Activated CD4-positive, alpha-beta T cell treated with anti-CD3 and anti-CD28 coated beads for 36 hours (primary cell): ENCODE measurements around the gene GOLPH3. TPM values are rescaled to one million over a fixed set of nuclear protein-coding genes. Genes with fewer than 3 reads are reported as not detected.

ENCODE experiments used
- ATAC-seq: fragments of 200-7000 bp; cut with Tn5 transposase; one replicate; pipeline ENCODE4 v1.10.0; 2021; ENCODE audit warnings: mild to moderate bottlenecking, moderate library complexity
- CTCF ChIA-PET: fragments of 350-600 bp; sonication (Branson Sonifier 250); formaldehyde crosslinking; loops from one replicate; lab custom pipeline; 2021; ENCODE audit warnings: antibody characterized with exemption; lab: Charles Lee
- POLR2A ChIA-PET: fragments of 350-600 bp; sonication (Branson Sonifier 250); formaldehyde crosslinking; loops from one replicate; lab custom pipeline; 2021; ENCODE audit warnings: antibody characterized with exemption, inconsistent platforms; lab: Charles Lee
- DNase-seq: peaks from one replicate; pipeline ENCODE4 v3.0.0-alpha.2; 2020
- H3K27ac Mint-ChIP-seq: one replicate; pipeline ENCODE4 v1.8.0; 2021; ENCODE audit warnings: mixed read lengths
- H3K27me3 Mint-ChIP-seq: one replicate; pipeline ENCODE4 v1.8.0; 2021; ENCODE audit warnings: mixed read lengths
- H3K36me3 Mint-ChIP-seq: one replicate; pipeline ENCODE4 v1.8.0; 2021; ENCODE audit warnings: low read depth, mixed read lengths
- H3K4me1 Mint-ChIP-seq: one replicate; pipeline ENCODE4 v1.8.0; 2021; ENCODE audit warnings: mixed read lengths
- H3K4me3 Mint-ChIP-seq: one replicate; pipeline ENCODE4 v1.8.0; 2021; ENCODE audit warnings: mild to moderate bottlenecking, moderate library complexity, mixed read lengths
- H3K9me3 Mint-ChIP-seq: one replicate; pipeline ENCODE4 v1.8.0; 2021; ENCODE audit warnings: low read depth, mixed read lengths
- intact Hi-C, 2 experiments: fragments of 100-400 bp; cut with DNase I in 1 of 2; cut with micrococcal nuclease in 1 of 2; formaldehyde crosslinking; loops; one replicate each; pipeline versions ENCODE4 v1.14.2 to v1.15.1; 2022 to 2024; cut with DNase I, micrococcal nuclease
- total RNA-seq, 2 experiments: library from RNA; stranded (reverse); gene quantifications; one replicate each; pipeline ENCODE4 v1.2.3, GENCODE V29; 2021

GOLPH3 gene
- total RNA-seq, 2 experiments from 2014 or later = 54.2 to 58.3 TPM

GRCh38 chr5:32170303-32171151, 3.6 kb downstream of the GOLPH3 start:
- DNase-seq = no peak
- Mint-ChIP-seq H3K27me3 (no peaks in the 10 kb centered on the region), H3K4me3 (peak overlapping the region; percentile 87), H3K4me1 (peaks cover 44% of the 10 kb centered on the region), H3K36me3 (peaks cover 61% of the 10 kb centered on the region), H3K27ac (peak overlapping the region; percentile 17), H3K9me3 (no peaks in the 10 kb centered on the region)
- ChIA-PET CTCF (interaction anchor here (0.6 to 1.1 kb wide), 4 partner anchors 11 to 420 kb away, joined by 3 to 4 read pairs (median 3); no protein-coding TSS in a partner anchor), POLR2A (interaction anchor here (0.6 to 1.3 kb wide), 3 partner anchors 11 to 420 kb away, joined by 4 to 7 read pairs (median 5); no protein-coding TSS in a partner anchor)
- intact Hi-C loops = loop anchor here in 1 of 2 experiments (5.0 kb wide), 1 partner anchor 1272 kb away; the partner anchor contains the start of gene TARS1
- no peak for ATAC-seq

- Mint-ChIP-seq H3K36me3 (peaks cover 72% of the 10 kb centered on the region), H3K4me1 (peaks cover 54% of the 10 kb centered on the region)
Observed at GRCh38 chr5:32168460-32169033, 5.6 kb downstream of the GOLPH3 start.

GRCh38 chr5:32165597-32165996, 8.5 kb downstream of the GOLPH3 start:
- H3K9me3 Mint-ChIP-seq = no peaks in the 10 kb centered on the region
- DNase-seq = no peak
- POLR2A ChIA-PET = interaction anchor here (0.6 to 0.7 kb wide), 2 partner anchors 232 to 319 kb away, joined by 4 to 8 read pairs; no protein-coding TSS in a partner anchor
- CTCF ChIA-PET = interaction anchor here (0.9 to 1.5 kb wide), 3 partner anchors 8 to 67 kb away, joined by 3 to 4 read pairs (median 3); partner anchors contain the start of gene GOLPH3
- ATAC-seq = no peak
- H3K36me3 Mint-ChIP-seq = peaks cover 51% of the 10 kb centered on the region
- intact Hi-C loops = no loop called here
- H3K4me3 Mint-ChIP-seq = no peak overlapping the region
- no peaks in the 10 kb centered on the region for H3K27me3 Mint-ChIP-seq
- H3K4me1 Mint-ChIP-seq = peaks cover 47% of the 10 kb centered on the region
- H3K27ac Mint-ChIP-seq = no peak overlapping the region

More at GRCh38 chr5:32168460-32169033, 5.6 kb downstream of the GOLPH3 start:
- intact Hi-C loops = no loop called here
- ChIA-PET POLR2A (interaction anchor here (0.6 kb wide), 1 partner anchor 11 kb away, joined by 16 read pairs; no protein-coding TSS in a partner anchor), CTCF (no interaction called here)
- DNase-seq (no peak), ATAC-seq (no peak)
- no peaks in the 10 kb centered on the region for H3K9me3 Mint-ChIP-seq
- H3K4me3 Mint-ChIP-seq = peak overlapping the region; percentile 4
- H3K27me3 Mint-ChIP-seq = no peaks in the 10 kb centered on the region
- H3K27ac Mint-ChIP-seq = peak overlapping the region; percentile 60

- POLR2A ChIA-PET = interaction anchor here (0.6 to 0.7 kb wide), 2 partner anchors 18 to 525 kb away, joined by 3 read pairs; no protein-coding TSS in a partner anchor
- Mint-ChIP-seq H3K27me3 (no peaks in the 10 kb centered on the region), H3K27ac (no peak overlapping the region)
Observed at GRCh38 chr5:32163785-32164184, 10.3 kb downstream of the GOLPH3 start.

GRCh38 chr5:32163053-32163452, 11.1 kb downstream of the GOLPH3 start:
- H3K27me3 Mint-ChIP-seq = no peaks in the 10 kb centered on the region
- peaks cover 36% of the 10 kb centered on the region for H3K4me1 Mint-ChIP-seq
- DNase-seq = no peak
- intact Hi-C loops = no loop called here
- ChIA-PET CTCF (interaction anchor here (1.0 kb wide), 1 partner anchor 13 kb away, joined by 4 read pairs; no protein-coding TSS in a partner anchor), POLR2A (interaction anchor here (0.6 kb wide), 1 partner anchor 1277 kb away, joined by 3 read pairs; no protein-coding TSS in a partner anchor)
- H3K4me3 Mint-ChIP-seq = no peak overlapping the region
- no peak for ATAC-seq
- peaks cover 32% of the 10 kb centered on the region for H3K36me3 Mint-ChIP-seq
- H3K27ac Mint-ChIP-seq = no peak overlapping the region
- H3K9me3 Mint-ChIP-seq = no peaks in the 10 kb centered on the region

More at GRCh38 chr5:32163785-32164184, 10.3 kb downstream of the GOLPH3 start:
- peaks cover 43% of the 10 kb centered on the region for H3K4me1 Mint-ChIP-seq
- ATAC-seq (no peak), DNase-seq (no peak)
- intact Hi-C loops = no loop called here
- CTCF ChIA-PET = interaction anchor here (1.0 to 1.1 kb wide), 2 partner anchors 13 to 34 kb away, joined by 3 to 4 read pairs; no protein-coding TSS in a partner anchor
- H3K4me3 Mint-ChIP-seq = no peak overlapping the region
- H3K9me3 Mint-ChIP-seq = no peaks in the 10 kb centered on the region
- H3K36me3 Mint-ChIP-seq = peaks cover 39% of the 10 kb centered on the region

GRCh38 chr5:32160228-32160627, 13.9 kb downstream of the GOLPH3 start:
- intact Hi-C loops = no loop called here
- Mint-ChIP-seq H3K9me3 (no peaks in the 10 kb centered on the region), H3K4me1 (peaks cover 32% of the 10 kb centered on the region), H3K27ac (no peak overlapping the region), H3K4me3 (no peak overlapping the region), H3K27me3 (no peaks in the 10 kb centered on the region), H3K36me3 (peaks cover 22% of the 10 kb centered on the region)
- ChIA-PET POLR2A (no interaction called here), CTCF (interaction anchor here (0.6 to 1.0 kb wide), 2 partner anchors 10 to 40 kb away, joined by 3 to 4 read pairs; no protein-coding TSS in a partner anchor)
- ATAC-seq (no peak), DNase-seq (no peak)

- H3K27me3 Mint-ChIP-seq = no peaks in the 10 kb centered on the region
- no peak for DNase-seq
- ChIA-PET CTCF (interaction anchor here (0.5 to 1.0 kb wide), 5 partner anchors 9 to 110 kb away, joined by 3 to 4 read pairs (median 4); no protein-coding TSS in a partner anchor), POLR2A (interaction anchor here (0.6 kb wide), 1 partner anchor 11 kb away, joined by 7 read pairs; no protein-coding TSS in a partner anchor)
- H3K36me3 Mint-ChIP-seq = peaks cover 18% of the 10 kb centered on the region
- H3K4me1 Mint-ChIP-seq = peaks cover 31% of the 10 kb centered on the region
- H3K27ac Mint-ChIP-seq = no peak overlapping the region
- H3K9me3 Mint-ChIP-seq = no peaks in the 10 kb centered on the region
- intact Hi-C loops = no loop called here
- H3K4me3 Mint-ChIP-seq = no peak overlapping the region
- ATAC-seq = peak; percentile 61
Observed at GRCh38 chr5:32159328-32160072, 14.6 kb downstream of the GOLPH3 start.

GRCh38 chr5:32158679-32158975, 15.5 kb downstream of the GOLPH3 start:
- CTCF ChIA-PET = interaction anchor here (1.4 kb wide), 1 partner anchor 15 kb away, joined by 5 read pairs; the partner anchor contains the start of gene GOLPH3
- no peaks in the 10 kb centered on the region for H3K9me3 Mint-ChIP-seq
- H3K4me1 Mint-ChIP-seq = peaks cover 34% of the 10 kb centered on the region
- H3K36me3 Mint-ChIP-seq = peaks cover 17% of the 10 kb centered on the region
- intact Hi-C loops = no loop called here
- ATAC-seq (no peak), DNase-seq (no peak)
- POLR2A ChIA-PET = interaction anchor here (0.6 to 0.7 kb wide), 2 partner anchors 32 to 230 kb away, joined by 3 to 4 read pairs; no protein-coding TSS in a partner anchor
- H3K27me3 Mint-ChIP-seq = no peaks in the 10 kb centered on the region
- no peak overlapping the region for H3K4me3 Mint-ChIP-seq
- no peak overlapping the region for H3K27ac Mint-ChIP-seq

GRCh38 chr5:32157078-32157477, 17.0 kb downstream of the GOLPH3 start:
- no peak for DNase-seq
- intact Hi-C loops = no loop called here
- ChIA-PET POLR2A (no interaction called here), CTCF (no interaction called here)
- Mint-ChIP-seq H3K36me3 (peaks cover 21% of the 10 kb centered on the region), H3K27me3 (no peaks in the 10 kb centered on the region), H3K27ac (no peak overlapping the region), H3K9me3 (no peaks in the 10 kb centered on the region), H3K4me1 (peaks cover 42% of the 10 kb centered on the region), H3K4me3 (no peak overlapping the region)
- ATAC-seq = no peak

GRCh38 chr5:32156635-32157034, 17.5 kb downstream of the GOLPH3 start:
- POLR2A ChIA-PET = no interaction called here
- Mint-ChIP-seq H3K36me3 (peaks cover 23% of the 10 kb centered on the region), H3K27ac (no peak overlapping the region), H3K4me3 (no peak overlapping the region), H3K27me3 (no peaks in the 10 kb centered on the region), H3K4me1 (peaks cover 45% of the 10 kb centered on the region), H3K9me3 (no peaks in the 10 kb centered on the region)
- ATAC-seq (no peak), DNase-seq (no peak)
- CTCF ChIA-PET = no interaction called here
- intact Hi-C loops = no loop called here
